Peyer's patch (tissue), 4 donors: ENCODE data around the gene MSL3. TPM values are rescaled to one million over a fixed set of nuclear protein-coding genes. Genes with fewer than 3 reads are reported as not detected.

Source experiments
- DNase-seq, 3 donors: peaks; one replicate each; pipeline ENCODE4 v3.0.0-alpha.2; 2017 to 2019
- H3K27ac ChIP-seq, 4 donors: fragments of 200-600 bp; sonication (generic); one replicate each; pipeline ENCODE4 v1.5.1; 2016 to 2019
- H3K27me3 ChIP-seq, 2 donors: fragments of 200-600 bp; sonication (generic); one replicate each; pipeline ENCODE4 v1.5.1; 2019
- H3K36me3 ChIP-seq, 3 donors: fragments of 200-600 bp; sonication (generic); one replicate each; pipeline ENCODE4 v1.5.1; 2016 to 2019
- H3K4me1 ChIP-seq, 4 donors: fragments of 200-600 bp; sonication (generic); one replicate each; pipeline ENCODE4 v1.5.1; 2016 to 2019
- H3K4me3 ChIP-seq, 4 donors: fragments of 200-600 bp; sonication (generic); 1 replicate in 3 of 4; 2 replicates in 1 of 4; pipeline ENCODE4 v1.5.1; 2016 to 2019; ENCODE audit warnings: mild to moderate bottlenecking in 1 of 4
- H3K9me3 ChIP-seq, 4 donors: fragments of 200-600 bp; sonication (generic); one replicate each; pipeline ENCODE4 v1.5.1; 2016 to 2019; ENCODE audit warnings: mild to moderate bottlenecking in 1 of 4
- POLR2A ChIP-seq, 2 donors: fragments of 450-650 bp; IDR thresholded peaks; one replicate each; pipeline ENCODE4 v1.5.1; 2017; ENCODE audit warnings: antibody characterized with exemption in 2 of 2, mild to moderate bottlenecking in 2 of 2, moderate library complexity in 2 of 2
- total RNA-seq, 4 donors: library from RNA; depleted of rRNA; stranded (reverse); fragments of >200 nt; gene quantifications; one replicate each; pipeline ENCODE4 v1.1.0, GENCODE V29; 2016
- TF ChIP-seq, protein P1 (sequence below), 6 experiments: fragments of 450-650 bp in 4 of 6; fragments of 200-600 bp in 2 of 6; sonication (generic) in 1 of 6; IDR thresholded peaks; one replicate each; pipeline ENCODE4 v1.5.1; 2017 to 2019; ENCODE audit warnings: antibody characterized with exemption in 6 of 6, mild to moderate bottlenecking in 3 of 6, moderate library complexity in 1 of 6

Gene MSL3
- total RNA-seq, 4 donors from 2014 or later: 22.5 to 72.6 (median 29.0) TPM

DNA sequence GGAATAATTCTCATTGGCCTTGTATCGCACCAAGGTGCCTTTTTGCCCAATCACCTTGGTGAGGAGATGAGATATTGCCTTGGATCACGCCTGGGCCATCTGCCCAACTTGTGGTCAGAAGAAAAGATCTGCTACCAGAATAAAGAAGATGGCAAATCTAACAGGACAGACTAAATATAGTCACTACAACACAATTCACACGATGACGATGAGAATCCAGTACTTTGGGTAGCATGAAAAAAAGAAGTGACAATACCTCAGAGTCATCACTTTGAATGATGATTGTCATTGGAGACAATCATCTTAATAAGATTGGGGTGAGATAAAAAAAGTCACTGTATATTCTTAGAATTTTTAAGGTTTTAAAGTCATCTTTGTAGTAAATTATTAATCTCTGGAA is 7.3 kb upstream of the MSL3 start:
- TF ChIP-seq, protein P1, sequence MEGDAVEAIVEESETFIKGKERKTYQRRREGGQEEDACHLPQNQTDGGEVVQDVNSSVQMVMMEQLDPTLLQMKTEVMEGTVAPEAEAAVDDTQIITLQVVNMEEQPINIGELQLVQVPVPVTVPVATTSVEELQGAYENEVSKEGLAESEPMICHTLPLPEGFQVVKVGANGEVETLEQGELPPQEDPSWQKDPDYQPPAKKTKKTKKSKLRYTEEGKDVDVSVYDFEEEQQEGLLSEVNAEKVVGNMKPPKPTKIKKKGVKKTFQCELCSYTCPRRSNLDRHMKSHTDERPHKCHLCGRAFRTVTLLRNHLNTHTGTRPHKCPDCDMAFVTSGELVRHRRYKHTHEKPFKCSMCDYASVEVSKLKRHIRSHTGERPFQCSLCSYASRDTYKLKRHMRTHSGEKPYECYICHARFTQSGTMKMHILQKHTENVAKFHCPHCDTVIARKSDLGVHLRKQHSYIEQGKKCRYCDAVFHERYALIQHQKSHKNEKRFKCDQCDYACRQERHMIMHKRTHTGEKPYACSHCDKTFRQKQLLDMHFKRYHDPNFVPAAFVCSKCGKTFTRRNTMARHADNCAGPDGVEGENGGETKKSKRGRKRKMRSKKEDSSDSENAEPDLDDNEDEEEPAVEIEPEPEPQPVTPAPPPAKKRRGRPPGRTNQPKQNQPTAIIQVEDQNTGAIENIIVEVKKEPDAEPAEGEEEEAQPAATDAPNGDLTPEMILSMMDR (IDR thresholded peaks at IDR 0.05): no peak
- TF ChIP-seq POLR2A (IDR thresholded peaks at IDR 0.05): no peak
- Histone ChIP-seq H3K27me3 (no peaks in the 10 kb centered on the region), H3K27ac (no peak overlapping the region), H3K36me3 (no peaks in the 10 kb centered on the region), H3K4me1 (no peaks in the 10 kb centered on the region), H3K4me3 (no peak overlapping the region), H3K9me3 (no peaks in the 10 kb centered on the region)
- no peak for DNase-seq

DNA sequence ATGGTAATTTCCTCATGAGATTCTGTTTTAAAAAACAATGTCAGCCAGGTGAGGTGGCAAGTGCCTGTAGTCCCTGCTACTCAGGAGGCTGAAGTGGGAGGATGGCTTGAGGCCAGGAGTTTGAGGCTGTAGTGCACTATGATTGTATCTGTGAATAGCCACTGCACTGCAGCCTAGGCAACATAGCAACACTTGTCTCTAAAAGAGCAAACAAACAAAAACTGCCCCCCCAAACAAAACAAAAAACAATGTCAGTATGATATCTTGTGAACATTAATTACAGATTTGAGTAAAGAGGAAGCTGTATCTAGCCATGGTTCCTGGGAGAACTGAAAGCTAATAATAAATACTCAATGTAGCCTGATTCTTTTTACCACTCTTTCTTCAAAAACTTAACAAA is 6.8 kb upstream of the MSL3 start:
- DNase-seq: no peak
- H3K27me3 ChIP-seq: no peaks in the 10 kb centered on the region
- no peaks in the 10 kb centered on the region for H3K36me3 ChIP-seq
- no peak overlapping the region for H3K4me3 ChIP-seq
- no peaks in the 10 kb centered on the region for H3K9me3 ChIP-seq
- H3K27ac ChIP-seq: no peak overlapping the region
- H3K4me1 ChIP-seq: no peaks in the 10 kb centered on the region
- TF ChIP-seq, protein P1 (IDR thresholded peaks at IDR 0.05): no peak
- TF ChIP-seq POLR2A (IDR thresholded peaks at IDR 0.05): no peak

DNA sequence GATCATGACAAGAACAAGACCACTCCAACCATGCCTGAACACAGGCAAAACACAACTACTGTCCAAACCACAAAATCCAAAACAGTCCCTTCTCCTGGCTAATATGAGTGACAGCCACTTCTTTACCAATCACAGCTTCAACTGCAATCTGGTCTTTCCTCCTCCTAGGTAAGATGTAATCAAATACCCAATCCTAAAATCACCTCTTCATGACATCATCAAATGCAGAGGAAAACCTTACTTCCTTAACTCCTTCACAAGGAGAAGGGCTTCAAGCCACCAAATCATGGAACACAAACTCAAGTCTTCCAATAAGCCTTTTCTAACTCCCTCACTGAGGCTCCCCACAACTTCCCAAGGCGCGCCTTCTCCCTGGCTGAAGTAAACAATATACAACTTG is 4.4 kb upstream of the MSL3 start:
- Histone ChIP-seq H3K4me3 (no peak overlapping the region), H3K9me3 (no peaks in the 10 kb centered on the region), H3K4me1 (no peaks in the 10 kb centered on the region), H3K36me3 (no peaks in the 10 kb centered on the region), H3K27me3 (no peaks in the 10 kb centered on the region), H3K27ac (no peak overlapping the region)
- no peak for DNase-seq
- TF ChIP-seq POLR2A (IDR thresholded peaks at IDR 0.05): no peak
- TF ChIP-seq, protein P1 (IDR thresholded peaks at IDR 0.05): no peak

DNA sequence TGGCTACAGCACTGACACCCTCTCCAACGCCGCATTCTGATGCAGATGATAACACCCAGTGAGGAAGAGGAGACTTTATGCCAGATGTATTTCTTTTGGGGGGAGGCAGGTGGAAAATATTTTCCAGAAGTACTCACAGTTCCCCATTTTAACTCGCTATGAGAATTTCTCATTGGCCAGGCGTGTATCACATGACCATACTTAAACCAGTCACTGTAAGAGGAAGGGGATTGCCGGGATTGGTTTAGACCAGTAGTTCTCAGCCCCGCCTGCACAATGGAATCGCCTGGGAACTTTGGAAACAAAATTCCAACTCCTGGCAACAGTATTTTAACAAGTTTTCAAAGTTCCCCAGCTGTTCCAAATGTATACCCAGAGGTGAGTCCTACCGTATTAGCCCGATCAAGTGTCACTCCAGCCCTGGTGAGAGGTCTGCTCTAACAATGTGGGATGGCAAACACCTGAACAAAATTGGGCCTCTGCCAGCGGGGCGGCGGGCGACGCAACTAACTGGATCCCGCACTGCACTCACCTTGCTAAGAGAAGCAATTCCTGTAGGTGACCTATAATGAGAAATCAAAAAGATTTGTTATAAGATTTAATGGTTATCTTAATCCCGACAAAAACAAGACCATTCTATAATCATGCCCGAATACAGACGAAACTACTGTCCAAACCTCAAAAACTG is 2.9 kb upstream of the MSL3 start:
- TF ChIP-seq, protein P1 (IDR thresholded peaks at IDR 0.05): no peak
- no peak for TF ChIP-seq POLR2A (IDR thresholded peaks at IDR 0.05)
- H3K27me3 ChIP-seq: no peaks in the 10 kb centered on the region
- no peak overlapping the region for H3K4me3 ChIP-seq
- DNase-seq: no peak
- no peaks in the 10 kb centered on the region for H3K9me3 ChIP-seq
- H3K27ac ChIP-seq: no peak overlapping the region
- no peaks in the 10 kb centered on the region for H3K4me1 ChIP-seq
- H3K36me3 ChIP-seq: no peaks in the 10 kb centered on the region

DNA sequence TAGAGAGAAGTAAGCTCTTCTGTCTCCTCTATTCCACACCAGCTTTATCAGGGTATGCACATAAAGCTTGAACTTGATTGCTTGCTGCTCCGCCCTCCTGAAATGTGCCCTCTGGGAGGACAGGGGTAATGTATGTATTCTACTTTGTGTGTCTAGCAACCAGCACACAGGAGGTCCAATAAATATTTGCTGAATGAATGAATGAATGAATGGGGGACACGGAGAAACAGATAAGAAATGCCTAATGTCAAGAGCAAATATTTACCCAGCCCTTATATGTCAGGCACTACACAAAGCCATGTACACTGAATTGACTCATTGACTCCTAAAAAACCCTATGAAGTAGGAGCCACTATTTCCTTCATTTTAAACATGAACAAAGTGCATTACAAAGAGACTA is 2.3 kb upstream of the MSL3 start:
- no peak for TF ChIP-seq POLR2A (IDR thresholded peaks at IDR 0.05)
- Histone ChIP-seq H3K36me3 (no peaks in the 10 kb centered on the region), H3K27me3 (no peaks in the 10 kb centered on the region), H3K4me1 (peaks cover 0 to 2% (median 0%) of the 10 kb centered on the region in 4 donors), H3K9me3 (no peaks in the 10 kb centered on the region), H3K27ac (no peak overlapping the region), H3K4me3 (no peak overlapping the region)
- no peak for DNase-seq

DNA sequence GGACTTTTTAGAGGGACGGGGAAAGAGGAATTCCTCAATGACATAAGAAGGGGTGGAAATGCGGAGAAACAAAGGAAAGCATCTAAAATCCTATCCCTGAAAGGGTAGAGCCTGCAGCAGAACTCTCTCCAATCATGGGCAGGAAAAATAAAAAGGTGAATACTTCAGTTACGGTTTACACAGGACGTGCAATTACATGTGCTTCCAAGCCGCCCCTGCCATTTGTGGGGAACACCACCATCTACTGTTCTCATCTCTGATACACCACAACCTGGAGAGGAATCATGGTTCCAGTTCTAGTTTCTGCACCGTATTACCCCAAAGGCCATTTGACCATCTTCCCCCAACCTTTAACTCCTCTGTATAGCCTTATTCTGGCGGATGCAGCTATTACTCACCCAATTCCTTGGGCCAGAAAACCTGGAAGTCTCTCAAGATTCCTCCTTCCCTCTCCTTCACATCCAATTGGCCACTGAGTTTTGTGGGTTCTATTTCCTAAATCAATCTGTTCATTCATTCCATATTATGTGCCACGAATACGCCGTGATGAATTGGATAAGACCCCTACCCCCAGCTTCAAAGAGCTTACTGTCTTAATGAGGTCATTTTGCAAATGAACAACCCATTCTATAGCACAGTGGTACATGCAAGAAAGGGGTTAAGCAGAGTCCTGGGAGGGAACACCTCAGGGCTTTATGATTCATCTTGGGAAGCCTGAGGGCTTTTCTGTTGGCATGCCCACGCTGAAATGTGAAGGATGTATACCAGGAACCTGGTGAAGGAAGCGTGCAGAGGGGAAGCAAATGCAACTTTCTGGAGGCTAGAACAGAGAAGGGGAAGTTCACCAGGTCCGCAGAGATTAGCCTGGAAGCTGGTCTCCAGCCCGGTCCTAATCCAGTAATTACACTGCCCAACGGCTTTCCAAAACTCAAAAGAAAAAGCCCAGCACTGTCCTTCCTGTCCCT is 1.4 kb upstream of the MSL3 start:
- TF ChIP-seq, protein P1 (IDR thresholded peaks at IDR 0.05): no peak
- no peak for TF ChIP-seq POLR2A (IDR thresholded peaks at IDR 0.05)
- Histone ChIP-seq H3K27ac (peak overlapping the region in 2 of 4 donors; percentile 88 to 95), H3K4me3 (no peak overlapping the region), H3K4me1 (peaks cover 0 to 3% (median 0%) of the 10 kb centered on the region in 4 donors), H3K36me3 (peaks cover 0 to under 1% (median 0%) of the 10 kb centered on the region in 3 donors), H3K27me3 (no peaks in the 10 kb centered on the region), H3K9me3 (no peaks in the 10 kb centered on the region)
- DNase-seq: no peak
